Bronchial epithelial cell (primary cell): ENCODE measurements around the gene KLHL18. TPM values are rescaled to one million over a fixed set of nuclear protein-coding genes. Genes with fewer than 3 reads are reported as not detected.

Source experiments
- DNase-seq: peaks from one replicate; pipeline ENCODE4 v3.0.0-alpha.2; 2010; ENCODE audit warnings: low read depth
- FAIRE-seq: peaks from 2 replicates; lab custom pipeline; 2011; peaks lifted over from hg19 to GRCh38; lab: Jason Lieb, UNC
- H3K27me3 ChIP-seq: 2 replicates; pipeline ENCODE4 v1.5.1; 2011; ENCODE audit warnings: low read length; ENCODE audit not compliant: control insufficient read depth, insufficient read depth
- H3K36me3 ChIP-seq: 2 replicates; pipeline ENCODE4 v1.5.1; 2011; ENCODE audit warnings: low read length; ENCODE audit not compliant: control insufficient read depth, insufficient read depth
- H3K4me3 ChIP-seq: 2 replicates; pipeline ENCODE4 v1.5.1; 2011; ENCODE audit warnings: mild to moderate bottlenecking, low read depth, low read length, control low read depth
- CTCF ChIP-seq: IDR thresholded peaks from 2 replicates; pipeline ENCODE4 v1.5.1; 2011; ENCODE audit warnings: mild to moderate bottlenecking, moderate library complexity, low read length, control low read depth, inconsistent platforms; ENCODE audit not compliant: insufficient read depth, severe bottlenecking
- total RNA-seq: library from RNA; depleted of rRNA; stranded (reverse); fragments of >200 nt; gene quantifications from 2 replicates; pipeline ENCODE4 v1.2.1, GENCODE V29; 2014

The KLHL18 gene
- total RNA-seq, 1 donor from 2014 or later = 25.5 TPM

- TF ChIP-seq CTCF = no peak
These were observed 98.8 kb downstream of the KLHL18 start for GRCh38 chr3:47381317-47382157.

GRCh38 chr3:47384425-47384824 lies 101.7 kb downstream of the KLHL18 start:
- TF ChIP-seq CTCF = no peak
- FAIRE-seq = no peak
- DNase-seq = no peak

More at GRCh38 chr3:47381317-47382157, 98.8 kb downstream of the KLHL18 start:
- FAIRE-seq = no peak
- Histone ChIP-seq H3K36me3 (peaks cover 1% of the 10 kb centered on the region), H3K27me3 (no peaks in the 10 kb centered on the region), H3K4me3 (peak overlapping the region; percentile 99)
- peak; percentile 73 for DNase-seq

DNA sequence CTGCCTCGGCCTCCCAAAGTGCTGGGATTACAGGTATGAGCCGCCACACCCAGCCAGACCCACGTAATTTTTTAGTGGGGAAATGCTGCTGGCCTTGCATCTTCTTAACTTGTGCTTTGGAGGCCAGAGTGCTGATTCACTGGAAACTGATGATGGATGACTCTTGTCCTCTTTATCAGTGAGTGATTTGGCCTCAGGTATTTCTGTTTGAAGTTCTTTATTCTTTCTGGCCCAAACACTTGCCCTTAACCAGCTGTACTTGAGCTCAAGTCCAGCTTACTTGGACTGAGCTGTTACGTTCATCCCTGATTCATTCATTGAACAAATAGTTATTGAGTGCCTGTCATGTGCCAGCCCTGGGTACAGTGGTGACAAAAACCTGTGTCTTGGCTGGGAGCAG lies 102.3 kb downstream of the KLHL18 start:
- Histone ChIP-seq H3K27me3 (no peaks in the 10 kb centered on the region), H3K36me3 (peaks cover 5% of the 10 kb centered on the region), H3K4me3 (no peak overlapping the region)
- TF ChIP-seq CTCF = no peak
- FAIRE-seq = peak; percentile 55
- DNase-seq = peak; percentile 89

More at GRCh38 chr3:47384425-47384824, 101.7 kb downstream of the KLHL18 start:
- H3K4me3 ChIP-seq = no peak overlapping the region
- H3K27me3 ChIP-seq = no peaks in the 10 kb centered on the region
- H3K36me3 ChIP-seq = peaks cover 5% of the 10 kb centered on the region

- Histone ChIP-seq H3K4me3 (no peak overlapping the region), H3K36me3 (peaks cover 5% of the 10 kb centered on the region), H3K27me3 (no peaks in the 10 kb centered on the region)
- no peak for TF ChIP-seq CTCF
- no peak for DNase-seq
- FAIRE-seq = no peak
These were observed 103.1 kb downstream of the KLHL18 start for GRCh38 chr3:47385796-47386195.

GRCh38 chr3:47392933-47393332 lies 110.2 kb downstream of the KLHL18 start:
- Histone ChIP-seq H3K36me3 (peaks cover 8% of the 10 kb centered on the region), H3K27me3 (no peaks in the 10 kb centered on the region), H3K4me3 (no peak overlapping the region)
- DNase-seq (no peak), FAIRE-seq (no peak)
- no peak for TF ChIP-seq CTCF
